ENCODE results near the gene ZNF567.
"Not testable (repeated sequence)": the region's sequence is repeated elsewhere in the genome, so short reads cannot be mapped to it uniquely, and the experiment has no call there.

Gene ZNF567

GRCh38 chr19:36719687-36720556, 32.5 kb downstream of the ZNF567 start:
- DNase-seq (ENCODE audit: insufficient read length, low spot score) (no peak), FAIRE-seq (no peak)
- TF ChIP-seq CTCF (IDR thresholded peaks at IDR 0.05; ENCODE audit: insufficient read depth, missing control alignments): no peak

GRCh38 chr19:36736166-36736565, 48.8 kb downstream of the ZNF567 start:
- not testable (repeated sequence) for FAIRE-seq; DNase-seq (ENCODE audit: insufficient read length, low spot score)

- FAIRE-seq: no peak
These were observed 58.5 kb downstream of the ZNF567 start for GRCh38 chr19:36745870-36746269.

GRCh38 chr19:36747750-36748149, 60.3 kb downstream of the ZNF567 start:
- DNase-seq (ENCODE audit: insufficient read length, low spot score) (no peak), FAIRE-seq (no peak)
- TF ChIP-seq CTCF (IDR thresholded peaks at IDR 0.05; ENCODE audit: insufficient read depth, missing control alignments): no peak

More at GRCh38 chr19:36745870-36746269, 58.5 kb downstream of the ZNF567 start:
- no peak for TF ChIP-seq CTCF (IDR thresholded peaks at IDR 0.05; ENCODE audit: insufficient read depth, missing control alignments)
- DNase-seq (ENCODE audit: insufficient read length, low spot score): no peak

- FAIRE-seq (peak; percentile 69), DNase-seq (ENCODE audit: insufficient read length, low spot score) (no peak)
- no peak for TF ChIP-seq CTCF (IDR thresholded peaks at IDR 0.05; ENCODE audit: insufficient read depth, missing control alignments)
These were observed 61.2 kb downstream of the ZNF567 start for GRCh38 chr19:36748431-36749275.

GRCh38 chr19:36749613-36750012, 62.2 kb downstream of the ZNF567 start:
- not testable (repeated sequence) for DNase-seq (ENCODE audit: insufficient read length, low spot score); FAIRE-seq

GRCh38 chr19:36750066-36750691, 62.8 kb downstream of the ZNF567 start:
- no peak for DNase-seq (ENCODE audit: insufficient read length, low spot score)
- no peak for TF ChIP-seq CTCF (IDR thresholded peaks at IDR 0.05; ENCODE audit: insufficient read depth, missing control alignments)
- FAIRE-seq: no peak
